Parathyroid adenoma (tissue), 2 donors: ENCODE data around the gene ANKRD13D.

Experiments used
- H2AFZ ChIP-seq: fragments of 300-600 bp; sonication (generic); one replicate; pipeline ENCODE4 v1.7.0; 2017; ENCODE audit warnings: antibody characterized with exemption, mild to moderate bottlenecking
- H3K27ac ChIP-seq: fragments of 300-600 bp; sonication (generic); one replicate; pipeline ENCODE4 v1.7.0; 2017
- H3K27me3 ChIP-seq: fragments of 300-600 bp; sonication (generic); one replicate; pipeline ENCODE4 v1.7.0; 2017; ENCODE audit warnings: low read length; ENCODE audit not compliant: control insufficient read depth, insufficient read depth
- H3K36me3 ChIP-seq: fragments of 300-600 bp; sonication (generic); one replicate; pipeline ENCODE4 v1.7.0; 2017; ENCODE audit warnings: low read length; ENCODE audit not compliant: control insufficient read depth, insufficient read depth
- H3K4me1 ChIP-seq: fragments of 300-600 bp; sonication (generic); one replicate; pipeline ENCODE4 v1.7.0; 2017; ENCODE audit warnings: control low read depth
- H3K4me2 ChIP-seq: fragments of 300-600 bp; sonication (generic); one replicate; pipeline ENCODE4 v1.7.0; 2017; ENCODE audit warnings: low read length
- H3K4me3 ChIP-seq: fragments of 300-600 bp; sonication (generic); one replicate; pipeline ENCODE4 v1.7.0; 2017; ENCODE audit warnings: low read depth, low read length
- H3K79me2 ChIP-seq: fragments of 300-600 bp; sonication (generic); one replicate; pipeline ENCODE4 v1.7.0; 2017; ENCODE audit warnings: control low read depth
- H3K9ac ChIP-seq: fragments of 300-600 bp; sonication (generic); one replicate; pipeline ENCODE4 v1.7.0; 2017; ENCODE audit warnings: mild to moderate bottlenecking
- H3K9me3 ChIP-seq: fragments of 300-600 bp; sonication (generic); one replicate; pipeline ENCODE4 v1.7.0; 2017; ENCODE audit warnings: low read length; ENCODE audit not compliant: control insufficient read depth
- CTCF ChIP-seq: fragments of 300-600 bp; sonication (generic); IDR thresholded peaks from one replicate; pipeline ENCODE4 v1.7.0; 2017; ENCODE audit warnings: antibody characterized with exemption, mild to moderate bottlenecking
- donor health status: primary hyperparathyroidism.

The ANKRD13D gene

DNA sequence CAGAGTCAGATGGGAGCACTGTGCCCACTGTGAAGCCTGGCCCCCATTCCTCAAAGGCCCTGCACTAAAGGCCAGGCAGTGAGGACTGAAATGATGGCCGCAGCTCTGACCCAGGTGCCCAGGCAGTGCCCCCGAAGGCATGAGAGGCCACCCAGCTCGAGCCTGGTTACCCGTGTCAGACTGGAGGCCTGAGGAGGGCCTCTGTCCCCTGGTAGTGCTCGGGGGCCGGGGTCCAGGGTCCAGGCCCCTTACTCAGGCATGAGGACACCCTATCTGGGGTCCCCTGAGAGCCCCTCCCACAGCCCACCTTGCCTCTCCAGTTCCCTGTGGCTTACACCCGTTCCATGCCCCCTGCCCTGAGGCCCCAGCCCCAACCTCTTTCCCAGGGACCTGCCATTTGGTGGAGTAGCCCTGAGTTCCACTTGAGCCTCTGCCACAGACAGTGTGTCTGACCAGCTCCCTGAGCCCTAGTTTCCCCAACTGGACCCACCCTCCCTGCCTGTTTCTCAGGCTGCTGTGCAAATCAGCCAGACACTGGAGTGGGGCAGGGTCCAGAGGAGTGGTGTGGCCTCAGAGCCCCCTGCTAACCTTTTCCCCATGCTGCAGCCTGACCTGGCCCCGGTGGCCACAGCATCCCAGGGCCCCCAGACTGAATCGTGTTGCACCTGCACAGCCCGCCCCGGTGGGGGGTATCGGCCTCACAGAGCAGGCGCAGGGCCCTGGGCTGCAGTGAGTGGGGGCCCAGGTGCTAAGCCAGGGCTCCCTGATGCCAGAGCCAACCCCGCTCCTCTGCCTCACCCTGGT, 10.8 kb upstream of the ANKRD13D start:
- Histone ChIP-seq H2AFZ (no peak overlapping the region), H3K4me2 (no peak overlapping the region), H3K4me3 (no peak overlapping the region), H3K4me1 (no peaks in the 10 kb centered on the region), H3K9ac (no peak overlapping the region), H3K79me2 (peaks cover 5% of the 10 kb centered on the region), H3K9me3 (no peaks in the 10 kb centered on the region), H3K27me3 (no peaks in the 10 kb centered on the region), H3K36me3 (no peaks in the 10 kb centered on the region), H3K27ac (peak overlapping the region; percentile 59)
- no peak for TF ChIP-seq CTCF

- H3K27ac ChIP-seq, result no peak overlapping the region
- H3K27me3 ChIP-seq, result no peaks in the 10 kb centered on the region
- no peak overlapping the region for H3K9ac ChIP-seq
- TF ChIP-seq CTCF, result no peak
- H3K9me3 ChIP-seq, result no peaks in the 10 kb centered on the region
- H3K4me1 ChIP-seq, result no peaks in the 10 kb centered on the region
- no peak overlapping the region for H2AFZ ChIP-seq
- H3K4me3 ChIP-seq, result no peak overlapping the region
- no peaks in the 10 kb centered on the region for H3K36me3 ChIP-seq
- H3K79me2 ChIP-seq, result peaks cover 5% of the 10 kb centered on the region
- no peak overlapping the region for H3K4me2 ChIP-seq
Measured at GRCh38 chr11:67278939-67279588, 10.0 kb upstream of the ANKRD13D start.

DNA sequence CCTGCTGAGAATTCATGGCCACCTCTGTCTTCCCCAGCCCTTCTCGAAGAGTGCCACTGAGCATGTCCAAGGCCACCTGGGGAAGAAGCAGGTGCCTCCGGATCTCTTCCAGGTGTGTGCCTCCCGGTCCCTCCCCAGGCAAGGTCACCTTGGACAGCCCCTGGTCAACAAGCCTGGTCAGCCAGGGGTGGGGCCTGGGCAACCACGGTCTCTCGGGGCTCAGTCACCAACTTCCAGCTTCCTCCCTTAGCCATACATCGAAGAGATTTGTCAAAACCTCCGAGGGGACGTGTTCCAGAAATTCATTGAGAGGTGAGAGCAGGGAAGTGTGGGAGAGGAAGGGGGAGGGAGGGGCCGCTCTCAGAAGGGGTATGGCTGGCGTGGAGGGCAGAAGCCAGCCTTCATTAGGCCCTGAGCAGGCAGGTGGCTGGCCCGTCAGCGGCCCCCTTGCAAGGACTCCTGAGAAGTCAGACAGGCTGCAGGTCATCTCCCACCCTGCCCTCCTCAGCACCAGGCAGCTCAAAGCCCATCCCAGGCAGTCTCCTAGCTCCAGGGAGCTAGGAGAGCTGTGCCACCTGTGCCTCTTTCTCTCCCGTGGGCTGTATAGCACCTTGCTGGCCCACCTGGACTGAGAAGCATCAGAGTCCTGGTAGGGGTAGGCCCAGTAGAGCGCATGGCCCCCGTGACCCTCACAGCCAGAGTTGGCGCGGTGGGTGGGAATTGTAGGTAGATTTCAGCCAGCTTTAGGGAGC, 9.3 kb upstream of the ANKRD13D start:
- Histone ChIP-seq H3K36me3 (no peaks in the 10 kb centered on the region), H3K27me3 (no peaks in the 10 kb centered on the region), H2AFZ (no peak overlapping the region), H3K4me2 (no peak overlapping the region), H3K27ac (no peak overlapping the region), H3K4me3 (no peak overlapping the region), H3K9ac (no peak overlapping the region), H3K4me1 (no peaks in the 10 kb centered on the region), H3K9me3 (no peaks in the 10 kb centered on the region), H3K79me2 (peaks cover 2% of the 10 kb centered on the region)
- no peak for TF ChIP-seq CTCF

GRCh38 chr11:67280341-67280787, 8.7 kb upstream of the ANKRD13D start:
- Histone ChIP-seq H3K36me3 (no peaks in the 10 kb centered on the region), H3K27me3 (no peaks in the 10 kb centered on the region), H3K4me2 (no peak overlapping the region), H3K79me2 (no peaks in the 10 kb centered on the region), H3K9me3 (no peaks in the 10 kb centered on the region), H3K9ac (no peak overlapping the region), H3K4me1 (no peaks in the 10 kb centered on the region), H2AFZ (no peak overlapping the region), H3K27ac (no peak overlapping the region), H3K4me3 (no peak overlapping the region)
- no peak for TF ChIP-seq CTCF
